ENCODE measurements around the gene MT1B.

MT1B gene

DNA sequence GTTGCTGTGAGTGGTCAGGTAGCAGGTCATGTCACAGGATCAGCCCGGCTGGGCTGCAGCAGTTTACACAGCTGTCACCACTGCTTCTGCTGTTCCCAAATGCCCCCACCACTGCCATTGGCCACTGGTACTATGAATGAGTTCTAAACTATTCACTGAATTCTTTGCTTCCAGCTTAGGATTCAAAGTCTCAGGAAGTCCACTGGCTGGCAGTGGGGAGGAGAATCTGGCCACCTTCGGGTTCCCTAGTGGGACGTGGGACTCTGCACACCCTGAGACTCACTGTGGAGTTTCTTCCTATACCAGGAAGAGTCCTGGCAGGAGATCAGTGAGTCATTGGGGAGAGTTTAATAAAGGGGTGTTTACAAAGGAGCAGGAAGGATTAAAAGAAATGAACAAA lies 37.5 kb downstream of the MT1B start:
- DNase-seq: no peak

DNA sequence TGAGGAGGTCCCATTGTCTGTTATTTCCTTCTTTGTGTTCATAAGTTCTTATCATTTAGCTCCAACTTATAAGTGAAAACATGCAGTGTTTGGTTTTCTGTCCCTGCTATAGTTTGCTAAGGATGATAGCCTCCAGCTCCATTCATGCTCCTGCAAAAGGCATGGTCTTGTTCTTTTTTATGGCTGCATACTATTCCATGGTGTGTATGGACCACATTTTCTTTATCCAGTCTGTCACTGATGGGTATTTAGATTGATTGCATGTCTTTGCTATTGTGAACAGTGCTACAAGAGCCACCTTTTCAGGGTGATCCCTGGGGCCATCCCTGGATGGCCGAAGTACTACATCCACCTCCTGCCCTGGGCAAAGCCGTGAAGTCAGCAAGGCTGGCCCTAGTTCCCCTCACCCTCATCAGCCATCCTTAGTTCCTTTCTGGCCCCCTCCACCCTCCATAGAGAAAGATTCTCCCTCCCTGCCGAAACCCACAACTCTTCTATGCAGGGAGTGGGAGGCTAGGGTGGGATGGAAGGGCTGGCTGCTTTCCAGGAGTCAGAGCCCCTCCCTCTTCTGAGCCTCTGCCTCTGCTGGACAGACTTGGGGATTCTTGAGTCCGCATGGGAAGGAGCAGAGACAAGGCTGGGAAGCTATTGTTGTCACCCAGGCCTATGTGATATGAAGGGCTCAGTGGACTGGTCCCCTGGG lies 38.9 kb downstream of the MT1B start:
- DNase-seq: no peak

DNA sequence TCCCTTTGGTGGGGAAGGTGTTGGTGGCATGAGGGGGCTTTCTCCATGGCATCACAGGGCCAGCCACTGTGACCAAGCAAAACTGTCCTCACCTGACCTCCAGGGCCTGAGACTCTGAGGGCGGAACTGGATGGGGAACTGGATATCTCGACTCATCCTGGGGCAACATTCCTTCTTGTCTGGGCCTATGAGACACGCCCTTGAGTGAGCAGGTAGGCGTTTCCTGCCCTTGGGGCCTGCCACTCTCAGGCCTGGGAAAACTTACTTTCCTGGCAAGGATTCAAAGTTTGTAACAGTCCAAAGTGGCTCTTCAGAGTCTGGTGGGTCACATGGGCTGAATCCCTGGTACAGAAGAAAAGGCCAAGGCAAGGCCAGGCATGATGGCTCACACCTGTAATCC lies 40.2 kb downstream of the MT1B start:
- DNase-seq: no peak

DNA sequence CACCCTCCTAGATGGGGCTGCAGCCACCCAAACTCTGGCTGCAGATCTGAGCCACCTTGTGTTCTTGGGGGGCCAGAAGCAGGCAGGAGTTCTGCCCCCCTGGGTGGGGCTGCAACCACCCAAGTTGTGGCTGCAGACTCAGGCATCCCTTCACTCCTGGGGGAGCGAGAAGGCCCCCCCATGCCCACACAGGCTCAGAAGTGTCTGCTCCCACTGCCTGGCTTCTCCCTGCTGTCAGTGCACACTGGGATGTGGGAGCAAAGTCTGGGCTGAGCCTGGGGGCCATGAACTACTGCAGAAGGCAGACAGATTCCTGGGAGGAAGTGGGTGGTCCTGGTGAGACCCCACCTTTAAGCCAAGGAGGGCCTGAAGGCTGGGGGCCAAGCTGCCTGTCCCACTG lies 43.6 kb downstream of the MT1B start:
- no peak for DNase-seq

DNA sequence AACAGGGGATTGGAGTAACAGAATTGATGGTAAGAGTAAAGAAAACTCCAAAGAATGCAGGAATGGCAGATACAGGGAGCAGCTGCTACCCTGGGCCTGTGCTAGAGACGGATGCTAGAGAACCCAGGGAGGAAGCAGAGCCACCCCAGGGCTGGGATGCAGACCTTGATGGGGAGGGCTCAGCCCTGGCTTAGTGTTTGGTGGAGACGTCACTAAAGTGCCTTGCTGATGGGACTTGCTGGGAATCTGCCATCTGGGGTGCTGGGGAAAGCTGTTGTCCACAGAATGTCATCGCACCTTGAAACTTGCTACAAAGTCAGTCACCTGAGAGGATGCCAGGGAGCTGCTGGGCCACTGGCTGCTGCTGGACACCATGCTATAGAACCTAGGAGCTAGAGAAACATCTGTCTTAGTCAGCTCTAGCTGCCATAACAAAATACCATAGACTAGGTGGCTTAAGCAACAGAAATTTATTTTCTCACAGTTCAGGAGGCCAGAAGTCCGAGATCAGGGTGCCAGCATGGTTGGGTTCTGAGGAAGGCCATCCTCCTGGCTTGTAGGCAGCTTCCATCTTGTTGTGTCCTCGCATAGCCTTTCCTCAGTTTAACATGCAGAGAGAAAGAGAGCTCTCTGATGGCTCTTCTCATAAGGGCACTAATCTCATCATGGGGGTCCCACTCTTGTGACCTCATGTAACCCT lies 45.9 kb downstream of the MT1B start:
- no peak for DNase-seq

DNA sequence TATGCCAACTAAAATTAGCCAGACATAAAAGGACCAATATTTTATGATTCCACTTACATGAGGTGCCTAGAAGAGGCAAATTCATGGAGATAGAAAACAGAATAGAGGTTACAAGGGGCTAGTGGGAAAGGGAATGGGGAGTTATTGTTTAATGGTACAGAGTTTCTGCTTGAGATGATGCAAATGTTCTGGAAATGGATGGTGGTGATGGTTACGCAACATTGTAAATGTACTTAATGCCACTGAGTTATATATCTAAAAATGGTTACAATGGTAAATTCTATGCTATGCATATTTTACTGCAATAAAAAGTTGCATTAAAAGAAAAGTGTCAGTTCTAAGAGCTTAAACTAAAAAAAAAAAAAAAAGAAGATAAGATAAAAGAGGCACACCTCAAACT lies 48.5 kb downstream of the MT1B start:
- no peak for DNase-seq

DNA sequence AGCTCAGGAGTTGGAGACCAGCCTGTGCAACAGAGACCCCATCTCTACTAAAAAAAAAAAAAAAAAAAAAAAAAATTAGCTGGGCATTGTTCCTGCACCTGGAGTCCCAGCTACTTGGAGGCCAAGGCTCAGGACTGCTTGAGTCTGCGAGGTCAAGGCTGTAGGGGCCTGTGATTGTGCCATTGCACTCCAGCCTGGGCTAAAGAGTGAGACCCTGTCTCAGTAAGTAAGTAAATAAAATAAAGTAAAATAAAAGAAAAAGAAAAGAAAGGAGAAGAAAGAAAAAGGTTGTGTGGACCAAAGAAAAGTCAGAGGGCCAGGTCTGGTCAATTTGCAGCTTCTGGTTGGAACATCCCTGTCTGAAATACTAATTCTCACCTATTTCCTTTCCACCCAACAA lies 48.9 kb downstream of the MT1B start:
- DNase-seq: no peak

DNA sequence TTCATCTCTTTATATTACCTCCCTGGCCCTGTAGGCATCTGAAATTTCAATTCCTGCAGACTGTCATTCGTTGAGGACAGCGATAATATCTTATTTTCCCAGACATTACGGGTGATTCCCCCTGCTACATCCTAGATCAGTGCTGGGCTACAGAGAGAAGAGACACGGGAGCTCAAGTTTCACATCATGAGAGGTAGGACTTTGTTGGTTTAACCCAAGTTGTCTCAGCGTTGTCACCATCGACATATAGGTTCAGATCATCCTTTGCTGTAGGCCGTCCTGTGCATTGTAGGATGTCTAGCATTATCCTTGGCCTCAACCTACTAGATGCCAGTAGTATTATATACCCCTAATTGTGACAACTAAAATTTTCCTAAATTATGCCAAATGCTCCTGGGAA lies 49.8 kb downstream of the MT1B start:
- no peak for DNase-seq

Data from activated effector memory CD4-positive, alpha-beta T cell treated with anti-CD3 and anti-CD28 coated beads, Interleukin-2, amount 50 U/mL, for 16 hours (primary cell).